HG03565 (cell line): ENCODE data around the gene LCN15.
"Not testable (repeated sequence)": the region's sequence is repeated elsewhere in the genome, so short reads cannot be mapped to it uniquely, and the experiment has no call there.

Experiments
- ATAC-seq: cut with Tn5 transposase; IDR thresholded peaks from one replicate; pipeline ENCODE4 v1.9.1; 2021; ENCODE audit warnings: mild to moderate bottlenecking, moderate library complexity; ENCODE audit not compliant: unreplicated experiment

Gene LCN15, protein sequence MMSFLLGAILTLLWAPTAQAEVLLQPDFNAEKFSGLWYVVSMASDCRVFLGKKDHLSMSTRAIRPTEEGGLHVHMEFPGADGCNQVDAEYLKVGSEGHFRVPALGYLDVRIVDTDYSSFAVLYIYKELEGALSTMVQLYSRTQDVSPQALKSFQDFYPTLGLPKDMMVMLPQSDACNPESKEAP

DNA sequence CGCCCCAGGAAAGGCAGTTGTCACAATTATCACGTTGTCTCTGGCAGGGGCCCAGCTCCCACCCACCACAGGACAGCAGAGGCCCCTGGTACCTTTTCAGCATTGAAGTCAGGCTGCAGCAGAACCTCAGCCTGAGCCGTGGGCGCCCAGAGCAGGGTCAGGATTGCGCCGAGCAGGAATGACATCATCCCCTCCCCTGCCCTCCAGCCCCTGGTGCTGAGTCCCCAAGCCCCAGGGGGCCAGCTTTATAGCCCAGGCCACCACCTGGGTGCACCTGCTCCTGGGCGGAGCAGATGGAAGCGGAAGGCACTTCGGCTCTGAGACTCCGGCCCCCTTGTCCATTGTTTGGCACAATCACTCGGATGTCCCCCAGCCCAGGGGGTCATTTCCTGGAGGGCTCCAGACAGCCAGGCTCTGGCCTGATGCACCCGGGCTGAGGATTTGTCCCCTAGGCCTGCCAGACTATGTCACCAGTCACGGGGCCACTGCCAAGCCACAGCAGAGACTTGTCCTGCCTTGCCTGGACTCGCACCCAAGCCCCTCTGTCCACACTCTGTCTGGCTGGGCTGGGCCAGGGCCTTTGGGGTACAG lies at the start of gene LCN15:
Gene LCN15, minus strand, starts transcription at position 218 of the 591 bp plus-strand sequence. Its CDS starts 30 bp downstream, at position 188.
- ATAC-seq, result no peak

DNA sequence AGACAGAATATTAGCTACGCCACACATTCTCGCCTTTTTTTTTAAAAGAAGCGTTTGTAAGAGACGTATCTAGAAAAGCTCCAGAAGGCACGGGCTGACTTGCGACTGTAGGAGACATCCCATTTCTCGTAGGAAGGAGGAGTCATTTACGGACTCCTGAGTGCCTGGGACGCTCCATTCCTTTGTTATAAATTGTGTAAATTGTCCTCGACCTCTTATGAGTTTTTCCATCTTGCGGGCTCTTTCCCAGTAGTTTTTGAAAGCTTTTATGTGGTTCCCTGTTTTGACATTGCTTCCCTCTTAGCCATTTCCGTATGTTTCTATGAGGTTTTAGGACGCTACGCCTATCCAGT lies 44.5 kb upstream of the LCN15 start:
- ATAC-seq, result no peak

DNA sequence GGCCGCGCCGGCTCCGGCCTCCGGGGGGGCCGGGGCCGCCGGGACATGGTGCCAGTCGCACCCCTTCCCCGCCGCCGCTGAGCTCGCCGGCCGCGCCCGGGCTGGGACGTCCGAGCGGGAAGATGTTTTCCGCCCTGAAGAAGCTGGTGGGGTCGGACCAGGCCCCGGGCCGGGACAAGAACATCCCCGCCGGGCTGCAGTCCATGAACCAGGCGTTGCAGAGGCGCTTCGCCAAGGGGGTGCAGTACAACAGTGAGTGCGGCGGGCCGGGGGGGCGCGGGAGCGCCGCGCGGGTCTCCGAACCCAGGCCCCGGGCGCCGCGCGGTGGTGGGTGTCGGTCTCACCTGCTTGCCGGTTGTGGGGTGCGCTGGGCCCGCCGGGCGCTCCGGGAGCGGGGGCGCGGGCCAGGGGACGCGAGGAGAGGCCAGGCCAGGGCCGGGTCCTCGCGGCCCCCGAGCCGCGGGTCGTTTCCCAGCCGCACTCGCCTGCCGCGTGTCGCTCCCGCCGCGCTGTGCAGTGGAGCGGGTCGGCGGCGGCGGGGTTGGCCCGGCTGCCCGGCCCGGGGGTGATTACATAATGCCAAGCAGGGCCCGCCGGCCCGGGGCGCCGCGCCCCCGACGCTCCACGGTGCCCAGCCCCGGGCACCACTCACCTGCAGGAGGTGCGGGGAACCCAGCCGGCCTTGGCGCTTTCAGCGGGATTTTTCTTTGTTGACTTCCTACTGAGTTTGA lies 43.9 kb upstream of the LCN15 start:
- ATAC-seq, result peak; percentile 21

DNA sequence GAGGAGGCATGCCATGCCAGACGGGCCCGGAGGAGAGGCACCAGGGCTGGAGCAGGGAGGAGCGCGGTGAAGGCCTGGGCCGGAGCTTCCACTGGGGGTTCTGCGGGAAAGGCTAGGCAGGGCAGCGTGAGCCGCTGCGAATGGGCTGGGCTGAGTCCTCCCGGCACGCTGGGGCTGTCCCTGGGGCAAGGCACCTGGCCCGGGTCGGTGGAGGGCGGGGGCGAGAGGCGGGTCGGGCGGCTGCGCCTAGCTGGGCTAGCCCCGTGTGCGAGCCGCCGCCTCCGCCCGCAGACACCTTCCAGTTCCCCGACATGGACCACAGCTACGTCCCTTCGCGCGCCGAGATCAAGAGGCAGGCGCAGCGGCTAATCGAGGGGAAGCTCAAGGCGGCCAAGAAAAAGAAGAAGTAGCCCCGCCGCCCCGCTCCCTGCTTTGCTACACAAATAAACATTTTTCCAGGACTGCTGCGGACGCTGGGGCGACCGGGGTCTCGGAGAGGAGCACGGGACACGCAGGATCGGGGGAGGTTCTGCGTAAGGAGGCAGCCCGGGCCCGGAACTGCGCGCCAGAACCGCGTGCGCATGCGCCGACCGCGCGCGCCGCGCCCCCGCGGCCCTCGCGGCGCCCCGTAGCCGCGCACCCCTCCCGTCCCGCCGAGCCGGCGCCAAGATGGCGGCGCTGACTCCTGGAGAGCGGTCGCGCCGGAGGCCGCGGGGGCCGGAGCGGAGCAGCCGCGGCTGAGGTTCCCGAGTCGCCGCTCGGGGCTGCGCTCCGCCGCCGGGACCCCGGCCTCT lies 43.2 kb upstream of the LCN15 start, which contains the start of gene RABL6:
Gene RABL6, plus strand, starts transcription at position 668 of the 794 bp plus-strand sequence. CDS start 249 bp downstream, outside the sequence.
- peak; percentile 61 for ATAC-seq

DNA sequence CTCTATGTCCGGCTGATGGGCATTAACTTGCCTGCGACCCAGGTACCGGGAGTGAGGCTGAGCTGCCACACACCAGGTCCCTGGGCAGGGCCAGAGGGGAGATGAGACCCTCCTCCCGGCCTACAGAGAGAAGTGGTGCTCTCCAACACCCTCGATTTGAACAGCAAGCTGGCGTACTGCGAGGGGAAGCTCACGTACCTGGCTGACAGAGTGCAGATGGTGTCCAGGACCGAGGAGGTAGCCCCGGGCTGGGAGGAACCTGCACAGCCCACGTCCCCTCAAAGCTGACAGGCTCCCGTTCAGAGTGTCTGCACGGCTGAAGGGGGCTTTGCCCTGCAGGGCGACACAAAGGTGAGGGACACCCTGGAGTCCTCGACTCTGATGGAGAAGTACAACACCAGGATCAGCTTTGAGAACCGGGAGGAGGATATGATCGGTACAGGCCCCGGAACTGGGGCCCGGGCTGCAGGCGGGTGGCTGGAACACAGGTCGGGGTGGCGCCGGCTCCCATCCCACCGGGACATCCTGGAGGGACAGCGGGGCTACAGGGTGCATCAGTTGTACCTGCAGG lies 42.4 kb upstream of the LCN15 start:
- ATAC-seq, result no peak

DNA sequence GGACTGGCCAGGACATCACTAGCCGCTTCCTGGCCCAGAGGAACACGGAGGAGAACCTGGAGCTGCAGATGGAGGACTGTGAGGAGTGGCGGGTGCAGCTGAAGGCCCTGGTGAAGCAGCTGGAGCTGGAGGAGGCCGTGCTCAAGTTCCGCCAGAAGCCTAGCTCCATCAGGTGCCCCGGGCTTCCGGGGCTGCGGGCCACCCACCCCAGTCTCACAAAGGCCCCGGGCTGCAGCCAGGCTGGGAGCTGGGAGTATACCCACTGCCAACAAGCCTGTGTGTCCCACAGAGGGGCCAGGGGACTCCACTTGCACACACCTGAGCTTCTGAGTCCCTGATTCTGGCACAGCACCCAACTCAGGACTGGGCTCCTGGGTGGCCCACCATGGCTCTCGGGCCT lies 41.7 kb upstream of the LCN15 start:
- no peak for ATAC-seq

DNA sequence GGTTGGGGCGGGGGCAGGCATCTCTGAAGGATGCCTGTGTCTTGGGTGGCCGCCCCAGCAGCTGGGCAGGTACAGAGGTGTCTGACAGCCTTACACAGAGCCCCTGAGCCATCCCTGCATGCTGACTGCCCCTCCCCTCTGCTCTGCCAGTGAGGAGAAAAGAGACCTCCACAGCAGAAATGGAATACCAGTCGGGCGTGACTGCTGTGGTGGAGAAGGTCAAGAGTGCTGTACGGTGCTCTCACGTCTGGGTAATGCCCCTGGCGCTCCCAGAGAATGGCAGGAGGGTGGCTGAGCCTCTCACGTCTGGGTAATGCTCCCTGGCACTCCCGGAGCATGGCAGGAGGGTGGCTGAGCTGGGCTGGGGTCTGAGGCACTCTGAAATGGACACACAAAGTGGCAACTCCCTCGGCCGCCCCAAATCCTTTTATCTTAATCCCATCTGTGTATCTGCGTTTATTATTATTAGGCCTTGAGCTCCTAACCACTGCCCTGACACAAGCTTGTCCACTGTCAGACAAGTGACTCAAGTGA lies 41.0 kb upstream of the LCN15 start:
- ATAC-seq, result no peak

DNA sequence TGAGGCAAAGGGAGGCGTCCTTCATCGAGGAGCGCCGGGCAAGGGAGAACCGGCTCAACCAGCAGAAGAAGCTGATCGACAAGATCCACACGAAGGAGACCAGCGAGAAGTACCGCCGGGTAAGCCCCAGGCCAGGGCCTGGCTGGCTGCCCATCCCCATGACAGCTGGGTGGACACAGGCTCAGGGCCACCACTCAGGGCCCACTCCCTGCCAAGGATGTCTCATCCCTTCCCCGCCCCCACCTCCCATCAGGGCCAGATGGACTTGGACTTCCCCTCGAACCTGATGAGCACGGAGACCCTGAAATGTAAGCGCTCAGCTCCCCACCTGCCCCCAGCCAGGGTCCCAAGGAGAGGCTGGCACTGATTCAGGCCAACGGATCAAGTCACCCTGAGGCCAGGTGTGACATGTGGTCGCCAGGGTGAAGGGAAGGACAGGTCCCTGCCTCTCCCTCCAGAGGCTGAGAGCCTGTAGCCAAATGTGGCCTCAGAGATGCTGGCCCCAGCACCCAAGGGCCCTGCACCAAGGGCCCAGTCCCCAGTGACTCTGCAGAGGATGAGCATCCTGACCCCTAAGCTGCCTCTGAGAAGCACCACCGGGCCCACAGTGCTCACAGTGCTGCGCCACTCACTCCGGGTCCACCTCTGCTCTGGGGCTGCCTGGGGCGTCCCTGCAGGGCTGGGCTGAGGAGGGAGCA lies 40.3 kb upstream of the LCN15 start:
- no peak for ATAC-seq

DNA sequence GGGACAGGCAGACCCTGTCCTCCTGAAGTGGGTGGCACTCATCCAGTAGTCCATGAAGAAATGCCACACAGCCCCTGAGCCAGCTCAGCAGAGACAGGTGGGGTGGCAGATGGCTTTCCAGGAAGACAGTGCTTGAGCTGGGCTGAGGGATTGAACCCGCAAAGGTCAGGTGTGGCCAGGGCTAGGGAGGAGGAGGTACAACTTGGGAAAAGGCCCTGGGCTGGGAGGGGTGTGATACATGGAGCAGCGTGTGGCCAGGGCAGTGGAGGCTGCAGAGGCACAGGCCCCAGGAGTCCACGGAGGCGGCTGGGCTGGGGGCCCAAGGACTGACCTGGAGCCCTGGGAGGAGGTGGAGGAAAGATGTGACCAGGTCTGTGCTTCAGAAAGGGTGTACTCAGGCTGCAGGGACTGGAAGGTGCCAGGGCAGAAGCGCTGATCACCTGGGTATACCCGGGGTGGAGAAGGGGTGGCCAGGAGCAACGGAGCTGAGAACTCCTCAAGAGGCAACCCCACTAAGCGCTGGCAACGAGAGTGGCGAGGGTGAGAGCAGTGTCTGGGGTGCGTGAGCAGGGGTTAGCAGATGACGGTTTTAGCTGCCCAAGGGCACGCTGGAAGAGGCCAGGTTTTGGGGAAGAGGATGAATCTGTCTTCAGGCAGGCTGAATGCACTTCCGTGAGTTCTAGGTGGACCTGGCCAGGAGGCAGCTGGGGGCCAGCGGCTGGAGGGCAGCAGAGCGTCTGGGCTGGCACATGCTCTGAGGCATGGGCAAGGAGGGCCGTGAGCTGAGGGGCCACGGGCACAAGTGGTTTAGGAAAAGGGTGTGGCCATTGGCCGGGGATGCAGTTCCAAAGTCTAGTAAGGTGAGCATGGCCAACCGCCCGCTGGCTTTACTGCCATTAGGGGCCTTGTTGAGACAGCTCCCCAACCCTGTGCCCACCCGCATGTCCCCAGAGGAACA lies 39.5 kb upstream of the LCN15 start:
- no peak for ATAC-seq

DNA sequence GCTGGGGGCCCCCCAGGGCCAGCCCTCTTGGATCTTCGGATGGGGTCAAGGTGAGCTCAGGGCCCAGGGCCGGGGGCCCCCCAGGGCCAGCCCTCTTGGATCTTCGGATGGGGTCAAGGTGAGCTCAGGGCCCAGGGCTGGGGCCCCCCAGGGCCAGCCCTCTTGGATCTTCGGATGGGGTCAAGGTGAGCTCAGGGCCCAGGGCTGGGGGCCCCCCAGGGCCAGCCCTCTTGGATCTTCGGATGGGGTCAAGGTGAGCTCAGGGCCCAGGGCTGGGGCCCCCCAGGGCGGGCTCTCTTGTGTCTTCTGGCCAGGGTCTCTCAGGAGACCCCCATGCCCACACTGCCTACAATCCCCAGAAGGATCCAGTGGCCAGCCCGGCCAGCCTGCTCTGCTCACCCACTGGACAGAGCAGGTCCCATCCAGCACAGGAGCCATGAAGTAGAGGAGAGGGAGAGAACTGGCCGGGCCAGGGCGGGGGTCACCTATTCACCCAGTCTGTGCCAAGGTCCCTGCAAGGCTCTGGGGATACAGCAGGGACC lies 38.8 kb upstream of the LCN15 start:
- not testable (repeated sequence) for ATAC-seq

DNA sequence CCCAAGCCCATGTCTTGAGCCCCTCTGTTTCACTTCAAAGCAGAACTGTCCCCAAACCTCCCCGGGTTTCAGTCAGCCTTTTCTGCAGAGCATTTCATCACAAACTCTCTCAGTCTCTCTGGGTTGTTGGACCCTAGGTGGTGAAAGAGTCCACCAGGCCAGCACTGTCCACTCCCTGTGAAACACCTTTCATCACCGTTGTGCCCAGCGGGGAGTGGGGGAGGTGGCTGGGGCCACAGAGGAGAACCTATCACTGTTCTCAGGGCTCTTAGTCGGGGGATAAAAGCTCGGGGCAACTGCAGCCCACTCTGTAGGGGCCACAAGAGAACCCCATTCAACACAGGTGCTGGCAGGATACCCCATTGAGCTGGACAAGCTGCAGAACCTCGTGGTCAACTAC lies 38.0 kb upstream of the LCN15 start:
- no peak for ATAC-seq

DNA sequence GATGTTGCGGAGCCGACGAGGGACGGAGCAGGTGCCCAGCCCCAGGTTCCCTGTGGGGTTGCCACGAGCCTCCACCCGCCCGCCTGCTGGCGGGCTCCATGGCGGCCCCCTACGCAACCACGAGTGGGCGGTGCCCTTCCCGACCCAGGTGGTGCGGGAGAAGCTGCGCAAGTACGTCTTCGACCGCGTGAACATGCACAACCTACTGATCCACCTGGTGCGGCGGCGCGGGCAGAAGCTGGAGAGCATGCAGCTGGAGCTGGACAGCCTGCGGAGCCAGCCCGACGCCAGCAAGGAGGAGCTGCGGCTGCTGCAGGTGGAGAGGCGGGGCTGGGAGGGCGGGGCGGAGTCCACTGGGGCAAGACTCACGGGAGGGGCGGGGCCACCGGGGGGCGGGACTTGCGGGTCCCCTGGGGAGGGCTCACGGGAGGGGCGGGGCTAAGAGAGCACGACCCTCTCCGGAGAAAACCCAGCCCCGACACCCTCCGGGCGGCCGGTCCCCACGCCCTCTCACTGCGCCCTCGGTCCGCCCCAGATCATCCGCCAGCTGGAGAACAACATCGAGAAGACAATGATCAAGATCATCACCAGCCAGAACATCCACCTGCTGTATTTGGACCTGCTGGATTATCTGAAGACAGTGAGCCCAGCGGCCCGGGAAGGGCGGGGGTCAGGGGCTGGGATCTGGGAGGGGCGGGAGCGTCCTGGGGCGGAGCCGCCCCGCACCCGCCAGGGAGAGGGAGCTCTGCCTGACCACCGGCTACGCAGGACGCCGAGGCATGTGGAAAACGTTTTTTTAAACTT lies 35.7 kb upstream of the LCN15 start:
- ATAC-seq, result no peak

DNA sequence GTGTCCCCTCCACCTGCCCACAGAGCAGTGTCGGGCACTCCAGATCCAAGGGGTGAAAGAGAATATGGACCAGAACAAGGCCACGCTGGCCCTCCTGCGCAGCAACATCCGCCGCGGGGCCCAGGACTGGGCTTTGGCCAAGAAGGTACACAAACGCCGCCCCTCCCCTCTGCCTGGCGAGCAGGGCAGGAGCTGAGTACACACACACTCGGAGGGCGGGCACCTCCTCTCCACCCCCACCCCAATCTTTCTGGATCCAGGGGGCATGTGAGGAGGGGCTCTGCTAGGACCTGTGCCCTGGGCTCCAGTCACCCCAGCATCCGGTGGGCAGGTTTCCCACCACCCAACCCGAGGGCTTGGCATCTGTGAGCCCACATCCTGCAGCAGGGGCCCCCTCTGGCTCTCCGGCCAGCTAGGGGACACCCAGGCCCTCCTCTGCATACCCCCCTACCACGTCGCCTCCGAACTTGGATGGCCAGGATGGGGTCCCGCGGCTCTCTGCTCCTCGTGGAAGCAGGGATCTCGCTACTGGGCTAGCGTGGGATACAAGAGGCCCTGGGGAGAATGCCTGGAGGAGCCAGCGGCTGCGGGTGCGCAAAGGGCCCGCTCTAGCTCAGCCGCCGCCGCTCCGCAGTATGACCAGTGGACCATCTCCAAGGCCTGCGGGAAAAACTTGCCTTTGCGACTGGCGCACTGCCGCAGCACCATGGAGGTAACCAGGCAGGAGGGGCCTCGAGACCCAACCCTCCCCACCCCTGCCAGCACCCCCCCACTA lies 34.9 kb upstream of the LCN15 start:
- no peak for ATAC-seq

DNA sequence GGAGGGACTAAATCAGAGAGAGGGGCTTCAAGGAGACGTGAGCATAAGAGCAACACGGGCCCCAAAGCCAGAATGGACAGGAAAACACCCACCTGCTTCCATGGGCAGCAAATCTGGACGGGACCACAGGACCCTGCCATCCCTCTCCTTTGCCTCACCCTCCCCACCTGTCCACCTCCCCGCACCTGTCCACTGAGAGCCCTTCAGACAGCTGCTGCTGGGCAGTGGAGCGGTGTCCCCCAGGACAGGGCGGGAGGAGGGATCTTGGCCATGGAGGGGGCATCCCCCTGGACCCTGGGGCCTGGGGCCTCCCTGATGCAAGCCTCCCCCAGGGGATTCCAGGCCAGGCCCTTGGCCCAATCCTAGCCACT lies 34.4 kb upstream of the LCN15 start:
- no peak for ATAC-seq

DNA sequence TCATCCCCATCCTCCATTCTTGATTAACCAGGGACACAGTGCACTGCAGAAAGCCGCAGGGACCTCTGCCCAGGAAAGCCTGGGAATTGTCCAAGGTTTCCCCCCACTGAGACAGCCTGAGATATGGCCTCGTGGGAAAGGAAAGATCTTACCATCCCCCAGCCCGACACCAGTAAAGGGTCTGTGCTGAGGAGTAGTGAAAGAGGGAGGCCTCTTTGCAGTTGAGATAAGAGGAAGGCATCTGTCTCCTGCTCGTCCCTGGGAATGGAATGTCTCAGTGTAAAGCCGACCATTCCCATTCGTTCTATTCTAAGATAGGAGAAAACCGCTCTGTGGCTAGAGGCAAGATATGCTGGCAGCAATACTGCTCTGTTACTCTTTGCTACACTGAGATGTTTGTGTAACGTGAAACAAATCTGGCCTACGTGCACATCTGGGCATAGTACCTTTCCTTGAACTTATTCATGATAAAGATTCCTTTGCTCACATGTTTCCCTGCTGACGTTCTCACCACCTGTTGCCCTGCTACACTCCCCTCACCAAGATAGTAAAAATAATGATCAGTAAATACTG lies 32.5 kb upstream of the LCN15 start:
- ATAC-seq, result not testable (repeated sequence)

DNA sequence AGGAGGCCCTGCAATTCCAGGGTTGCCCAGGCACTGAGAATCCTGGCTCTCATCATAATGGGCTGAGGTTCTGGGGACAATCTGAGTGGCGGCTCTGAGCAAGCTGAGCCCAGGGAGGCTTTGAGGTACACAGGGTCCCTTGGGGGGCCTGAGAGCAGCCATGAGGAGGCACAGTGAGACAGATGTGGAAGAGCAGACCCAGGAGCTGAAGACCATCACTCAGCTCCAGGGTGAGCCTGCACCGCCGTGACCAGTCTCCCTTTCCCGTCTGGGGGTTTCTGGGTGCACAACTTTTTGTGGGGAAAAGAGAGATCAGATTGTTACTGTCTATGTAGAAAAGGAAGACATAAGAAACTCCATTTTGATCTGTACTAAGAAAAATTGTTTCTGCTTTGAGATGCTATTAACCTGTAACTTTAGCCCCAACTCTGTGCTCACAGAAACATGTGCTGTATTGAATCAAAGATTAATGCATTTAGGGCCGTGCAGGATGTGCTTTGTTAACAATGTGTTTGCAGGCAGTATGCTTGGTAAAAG lies 32.0 kb upstream of the LCN15 start, which contains the start of gene CCDC183:
Gene CCDC183, plus strand, starts transcription at position 101 of the 537 bp plus-strand sequence. Its CDS starts 60 bp downstream, at position 161.
- no peak for ATAC-seq

DNA sequence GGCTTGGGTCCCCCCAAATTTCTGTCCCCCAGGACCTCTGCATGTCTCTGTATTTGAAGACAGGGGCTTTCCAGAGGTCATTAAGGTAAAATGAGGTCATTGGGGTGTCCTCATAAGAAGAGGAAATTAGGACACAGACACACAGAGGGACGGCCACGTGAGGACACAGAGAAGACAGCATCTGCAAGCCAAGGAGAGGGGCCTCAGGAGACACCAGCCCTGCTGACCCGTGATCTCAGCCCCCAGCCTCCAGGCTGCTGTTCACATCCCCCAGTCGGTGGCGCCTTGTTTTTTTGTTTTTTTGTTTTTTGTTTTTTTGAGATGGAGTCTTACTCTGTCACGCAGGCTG lies 30.7 kb upstream of the LCN15 start:
- no peak for ATAC-seq
